Ovary (tissue), 9 donors: ENCODE results near the gene OARD1. TPM values are rescaled to one million over a fixed set of nuclear protein-coding genes. Genes with fewer than 3 reads are reported as not detected.

Source experiments
- DNase-seq, 5 donors: peaks; one replicate each; pipeline ENCODE4 v3.0.0-alpha.2; 2019 to 2020
- H3K27ac ChIP-seq, 2 donors: fragments of 200-600 bp; one replicate each; pipeline versions ENCODE4 v1.5.1 to v1.8.0; 2019 to 2022
- H3K27me3 ChIP-seq: fragments of 200-600 bp; one replicate; pipeline ENCODE4 v1.8.0; 2022
- H3K36me3 ChIP-seq: fragments of 200-600 bp; sonication (generic); one replicate; pipeline ENCODE4 v1.5.1; 2019
- H3K4me1 ChIP-seq: one replicate; pipeline ENCODE4 v1.8.1; 2013; ENCODE audit warnings: mild to moderate bottlenecking, moderate library complexity; ENCODE audit not compliant: insufficient read depth
- H3K4me3 ChIP-seq: fragments of 200-600 bp; sonication (generic); one replicate; pipeline ENCODE4 v1.5.1; 2017
- H3K9me3 ChIP-seq, 2 donors: fragments of 200-600 bp in 1 of 2; sonication (generic) in 1 of 2; one replicate each; pipeline versions ENCODE4 v1.5.1 to v1.8.1; 2013 to 2019; ENCODE audit warnings: mild to moderate bottlenecking in 1 of 2, moderate library complexity in 1 of 2
- EP300 ChIP-seq: sonication (generic); formaldehyde crosslinking; IDR thresholded peaks from one replicate; pipeline ENCODE4 v1.6.1; 2017; ENCODE audit warnings: antibody characterized with exemption
- POLR2A ChIP-seq: fragments of 450-650 bp; IDR thresholded peaks from one replicate; pipeline ENCODE4 v1.6.1; 2017; ENCODE audit warnings: antibody characterized with exemption, mild to moderate bottlenecking, moderate library complexity
- WGBS, 3 donors: extraction: QIAGEN DNeasy Blood & Tissue Kit in 1 of 3; methylation state at CpG; one replicate each; pipeline versions ENCODE4 v1.1.5 to v1.1.7; 2013 to 2017; 5-methylcytosine and 5-hydroxymethylcytosine counted together
- intact Hi-C, 4 donors: fragments of 100-400 bp; cut with DNase I; formaldehyde crosslinking; loops; one replicate each; pipeline versions ENCODE4 v1.11.0 to v1.15.1; 2022 to 2023
- polyA plus RNA-seq, 2 donors: library from polyadenylated mRNA; stranded (reverse); fragments of 200-250 nt in 1 of 2; fragments of 350-450 nt in 1 of 2; fragmentation: Illumina TruSeq in 1 of 2; extraction: RNeasy Lipid Tissue Mini Kit (QIAGEN cat#74804) in 1 of 2; gene quantifications; one replicate each; pipeline ENCODE4 v1.2.3, GENCODE V29; 2013 to 2014
- total RNA-seq, 7 donors: library from RNA; depleted of rRNA in 2 of 7; stranded (reverse); fragments of >200 nt in 2 of 7; fragmentation: NEBNext Ultra II Directional in 3 of 7; extraction: Animal tissue kit (Norgen Biotek cat#: 25700) in 3 of 7; gene quantifications; one replicate each; pipeline versions ENCODE4 v1.1.0 to v1.2.4, GENCODE V29; 2016 to 2023
- TF ChIP-seq, protein P1 (sequence below), 3 donors: fragments of 450-650 bp in 2 of 3; fragments of 200-600 bp in 1 of 3; IDR thresholded peaks; one replicate each; pipeline versions ENCODE4 v1.5.1 to v1.8.0; 2016 to 2022; ENCODE audit warnings: antibody characterized with exemption in 3 of 3, mild to moderate bottlenecking in 1 of 3
- donor health status: DM: no; HTN: no; CAD: no; lungs with moderate emphysema.
- donor health status: DM: no; HTN: no; CAD: no.
- donor health status: Bipolar disorder and iron deficiency.
- donor health status: DM: yes; HTN: yes; CAD: no.
- donor health status: DM: no; HTN: no; CAD: no.
- donor health status: DM: yes; HTN: yes; CAD: no.

OARD1 gene
- total and polyA plus RNA-seq, 9 donors = 10.6 to 34.5 (median 21.4) TPM

DNA sequence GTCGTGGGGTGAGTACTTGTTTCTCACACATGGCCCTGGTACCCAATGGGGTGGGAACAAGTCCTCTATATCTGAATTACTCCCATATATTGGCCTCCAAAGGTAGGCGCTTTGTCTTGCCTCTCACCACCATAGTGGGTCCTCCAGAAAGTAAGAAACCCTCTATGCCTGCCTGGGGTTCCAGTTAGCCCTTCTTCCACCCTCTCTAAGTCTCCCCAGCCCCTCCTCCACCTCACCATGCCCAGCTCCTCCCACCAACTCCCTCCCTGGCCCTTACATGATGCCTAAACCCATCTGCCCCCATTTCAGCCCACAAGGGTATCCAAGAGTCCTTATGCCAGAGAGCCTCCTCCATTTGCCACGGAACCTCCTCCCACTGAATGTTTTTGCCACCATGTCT, 29.0 kb downstream of the OARD1 start:
- no peaks in the 10 kb centered on the region for H3K9me3 ChIP-seq
- no peak overlapping the region for H3K4me3 ChIP-seq
- 94 to 98% (median 96%) methylated on average over 3 of the region's 3 CpGs for WGBS, 3 donors
- intact Hi-C loops = no loop called here
- TF ChIP-seq, protein P1, sequence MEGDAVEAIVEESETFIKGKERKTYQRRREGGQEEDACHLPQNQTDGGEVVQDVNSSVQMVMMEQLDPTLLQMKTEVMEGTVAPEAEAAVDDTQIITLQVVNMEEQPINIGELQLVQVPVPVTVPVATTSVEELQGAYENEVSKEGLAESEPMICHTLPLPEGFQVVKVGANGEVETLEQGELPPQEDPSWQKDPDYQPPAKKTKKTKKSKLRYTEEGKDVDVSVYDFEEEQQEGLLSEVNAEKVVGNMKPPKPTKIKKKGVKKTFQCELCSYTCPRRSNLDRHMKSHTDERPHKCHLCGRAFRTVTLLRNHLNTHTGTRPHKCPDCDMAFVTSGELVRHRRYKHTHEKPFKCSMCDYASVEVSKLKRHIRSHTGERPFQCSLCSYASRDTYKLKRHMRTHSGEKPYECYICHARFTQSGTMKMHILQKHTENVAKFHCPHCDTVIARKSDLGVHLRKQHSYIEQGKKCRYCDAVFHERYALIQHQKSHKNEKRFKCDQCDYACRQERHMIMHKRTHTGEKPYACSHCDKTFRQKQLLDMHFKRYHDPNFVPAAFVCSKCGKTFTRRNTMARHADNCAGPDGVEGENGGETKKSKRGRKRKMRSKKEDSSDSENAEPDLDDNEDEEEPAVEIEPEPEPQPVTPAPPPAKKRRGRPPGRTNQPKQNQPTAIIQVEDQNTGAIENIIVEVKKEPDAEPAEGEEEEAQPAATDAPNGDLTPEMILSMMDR (IDR thresholded peaks at IDR 0.05) = no peak
- no peak overlapping the region for H3K27ac ChIP-seq
- H3K4me1 ChIP-seq = no peaks in the 10 kb centered on the region
- no peaks in the 10 kb centered on the region for H3K36me3 ChIP-seq
- no peak for DNase-seq
- no peaks in the 10 kb centered on the region for H3K27me3 ChIP-seq

DNA sequence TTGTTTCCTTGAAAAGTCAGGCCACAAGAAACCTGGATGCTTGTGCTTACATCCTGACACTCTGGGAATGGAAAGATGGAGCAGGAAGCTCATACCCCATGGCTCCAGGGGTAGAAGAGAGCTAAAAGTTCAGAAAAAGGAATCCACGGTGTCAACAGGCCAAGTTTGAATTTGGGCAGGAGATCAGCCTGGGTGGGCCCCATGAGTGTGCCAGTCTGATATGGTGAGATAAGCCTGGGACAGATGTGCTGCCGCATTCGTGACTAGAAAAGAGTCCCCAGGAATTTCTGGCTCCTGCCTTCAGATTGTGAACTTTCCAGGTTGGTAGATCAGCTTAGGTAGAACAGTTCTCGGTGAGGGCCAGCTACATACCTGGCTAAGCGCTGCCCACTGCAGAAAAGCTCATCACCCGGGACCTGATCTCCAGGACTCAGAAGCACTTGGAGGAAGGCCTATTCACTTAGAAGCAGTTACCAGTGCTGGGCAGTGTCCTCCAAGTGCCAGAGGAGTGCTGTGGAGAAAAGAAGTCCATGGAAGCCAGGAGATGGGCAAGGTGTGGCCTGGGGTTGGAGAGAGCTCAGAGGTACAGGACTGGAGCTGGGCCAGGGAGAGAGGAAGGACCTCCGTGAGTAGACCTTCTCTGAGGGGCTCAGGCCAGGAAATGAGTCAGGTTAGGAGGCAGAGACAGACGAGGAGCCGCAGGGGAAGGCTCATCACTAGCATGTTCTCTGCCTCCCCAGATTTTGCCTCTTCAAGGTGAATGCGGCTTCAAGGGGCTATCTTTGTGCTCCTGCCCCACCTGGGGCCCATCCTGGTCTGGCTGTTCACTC, 29.7 kb downstream of the OARD1 start, which contains the start of gene TSPO2:
Gene TSPO2, plus strand, starts transcription at position 242 of the 830 bp plus-strand sequence. Its CDS starts 519 bp downstream, at position 761.
- no peak for TF ChIP-seq POLR2A
- TF ChIP-seq, protein P1 (IDR thresholded peaks at IDR 0.05) = no peak
- Histone ChIP-seq H3K27me3 (no peaks in the 10 kb centered on the region), H3K36me3 (no peaks in the 10 kb centered on the region), H3K4me3 (no peak within 1 kb of the TSS), H3K27ac (no peak within 1 kb of the TSS), H3K9me3 (no peaks in the 10 kb centered on the region), H3K4me1 (no peaks in the 10 kb centered on the region)
- 90 to 95% (median 93%) methylated on average over 10 of the region's 10 CpGs for WGBS, 3 donors
- intact Hi-C loops = no loop called here
- no peak for DNase-seq

DNA sequence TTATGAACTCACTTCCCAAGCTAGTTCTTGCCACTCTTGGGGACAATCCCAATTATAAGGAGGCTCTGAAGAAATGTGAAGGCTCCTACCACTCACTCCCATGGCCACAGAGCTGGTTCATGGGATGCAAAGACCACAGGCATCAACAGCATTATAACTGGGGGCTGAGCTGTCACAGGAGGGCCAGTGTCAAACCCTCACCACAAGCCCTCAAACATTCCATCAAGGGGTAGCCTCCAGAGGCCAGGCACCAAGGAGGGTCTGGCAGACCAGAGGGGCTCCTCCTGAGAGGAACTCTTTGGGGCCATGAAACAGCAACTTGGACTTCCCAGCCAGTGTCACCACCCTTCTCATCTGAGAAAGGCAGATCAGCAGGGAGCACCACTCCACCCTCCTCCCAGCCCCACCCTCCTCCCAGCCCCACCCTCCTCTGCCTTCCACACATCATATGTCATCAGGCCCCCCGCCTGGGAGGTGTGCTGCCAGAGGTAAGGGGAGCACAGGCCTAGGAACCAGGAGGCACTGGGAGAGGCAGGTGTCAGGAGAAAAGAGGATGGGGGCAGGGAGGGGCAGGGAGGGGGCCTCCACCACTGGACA, 31.1 kb downstream of the OARD1 start:
- Histone ChIP-seq H3K36me3 (no peaks in the 10 kb centered on the region), H3K27me3 (no peaks in the 10 kb centered on the region), H3K4me3 (no peak overlapping the region), H3K4me1 (no peaks in the 10 kb centered on the region), H3K9me3 (no peaks in the 10 kb centered on the region), H3K27ac (no peak overlapping the region)
- WGBS, 3 donors = 86 to 100% (median 89%) methylated on average over 1 of the region's 1 CpG
- intact Hi-C loops = no loop called here
- no peak for TF ChIP-seq EP300
- TF ChIP-seq, protein P1 (IDR thresholded peaks at IDR 0.05) = no peak
- TF ChIP-seq POLR2A = no peak
- no peak for DNase-seq

DNA sequence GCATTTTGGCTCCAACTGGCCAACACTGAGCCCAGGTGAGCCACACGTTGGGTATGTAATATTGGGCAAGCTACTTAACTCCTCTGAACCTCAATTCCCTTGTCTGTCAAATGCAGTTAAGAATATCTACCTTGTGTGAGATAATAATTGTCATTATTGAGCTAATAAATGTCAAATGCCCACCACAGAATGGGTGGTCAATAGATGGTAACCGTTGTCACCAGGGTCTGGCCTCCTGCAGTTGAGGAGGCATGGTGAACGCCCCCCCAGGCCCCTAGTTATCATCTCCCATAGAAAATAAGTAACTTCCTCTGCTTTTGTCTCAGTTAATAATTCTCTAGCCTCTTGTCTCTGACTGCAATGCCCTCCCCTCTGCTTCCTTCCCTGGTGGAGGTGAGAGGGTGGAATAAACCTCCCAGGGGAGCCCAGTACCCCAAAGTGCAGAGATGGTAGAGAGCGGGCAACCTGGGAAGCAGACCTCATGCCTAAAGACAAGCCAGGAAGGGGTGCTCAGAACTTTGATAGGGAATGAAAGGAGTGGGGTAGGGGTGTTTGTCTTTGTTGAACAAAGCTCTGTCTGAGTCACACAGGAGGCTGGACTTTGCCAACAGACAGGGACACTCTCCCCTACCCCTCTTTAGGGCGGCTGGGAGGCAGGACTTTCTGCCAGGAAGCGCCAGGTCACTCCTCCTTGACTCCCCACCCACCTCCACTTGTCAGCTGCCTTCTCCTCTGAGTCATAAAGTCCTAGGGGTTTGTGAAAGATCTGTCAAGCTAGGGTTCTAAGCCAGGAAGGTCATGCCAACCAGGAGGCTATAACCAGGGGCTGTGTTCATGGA, 31.8 kb downstream of the OARD1 start:
- Histone ChIP-seq H3K9me3 (no peaks in the 10 kb centered on the region), H3K4me1 (no peaks in the 10 kb centered on the region), H3K36me3 (no peaks in the 10 kb centered on the region), H3K4me3 (no peak overlapping the region), H3K27me3 (no peaks in the 10 kb centered on the region), H3K27ac (no peak overlapping the region)
- intact Hi-C loops = no loop called here
- DNase-seq = no peak
- TF ChIP-seq POLR2A (no peak), EP300 (no peak)
- TF ChIP-seq, protein P1 (IDR thresholded peaks at IDR 0.05) = no peak
- WGBS, 3 donors = 74 to 81% (median 79%) methylated on average over 6 of the region's 6 CpGs
